Activated CD8-positive, alpha-beta T cell treated with anti-CD3 and anti-CD28 coated beads for 36 hours (primary cell): ENCODE measurements around the gene CARD9. TPM values are rescaled to one million over a fixed set of nuclear protein-coding genes. Genes with fewer than 3 reads are reported as not detected.

Source experiments
- ATAC-seq: fragments of 200-7000 bp; cut with Tn5 transposase; one replicate; pipeline ENCODE4 v1.10.0; 2021; ENCODE audit warnings: mild to moderate bottlenecking, moderate library complexity
- CTCF ChIA-PET: fragments of 350-600 bp; sonication (Branson Sonifier 250); formaldehyde crosslinking; loops from one replicate; lab custom pipeline; 2021; ENCODE audit warnings: antibody characterized with exemption; lab: Charles Lee
- POLR2A ChIA-PET: fragments of 350-600 bp; sonication (Branson Sonifier 250); formaldehyde crosslinking; loops from one replicate; lab custom pipeline; 2021; ENCODE audit warnings: antibody characterized with exemption; lab: Charles Lee
- DNase-seq: peaks from one replicate; pipeline ENCODE4 v3.0.0-alpha.2; 2020
- H3K27ac Mint-ChIP-seq: one replicate; pipeline ENCODE4 v1.8.0; 2021; ENCODE audit warnings: mild to moderate bottlenecking, mixed read lengths
- H3K27me3 Mint-ChIP-seq: one replicate; pipeline ENCODE4 v1.8.0; 2021; ENCODE audit warnings: mixed read lengths
- H3K36me3 Mint-ChIP-seq: one replicate; pipeline ENCODE4 v1.8.0; 2021; ENCODE audit warnings: low read depth, mixed read lengths
- H3K4me1 Mint-ChIP-seq: one replicate; pipeline ENCODE4 v1.8.0; 2021; ENCODE audit warnings: low read depth, mixed read lengths
- H3K4me3 Mint-ChIP-seq: one replicate; pipeline ENCODE4 v1.8.0; 2021; ENCODE audit warnings: mild to moderate bottlenecking, moderate library complexity, mixed read lengths
- H3K9me3 Mint-ChIP-seq: one replicate; pipeline ENCODE4 v1.8.0; 2021; ENCODE audit warnings: mixed read lengths
- CTCF ChIP-seq: fragments of 200-600 bp; IDR thresholded peaks from one replicate; pipeline ENCODE4 v1.8.0; 2022; ENCODE audit warnings: antibody characterized with exemption, mild to moderate bottlenecking
- intact Hi-C: fragments of 100-400 bp; cut with micrococcal nuclease; formaldehyde crosslinking; loops from one replicate; pipeline ENCODE4 v1.10.0; 2022
- total RNA-seq, 2 experiments: library from RNA; stranded (reverse); gene quantifications; one replicate each; pipeline ENCODE4 v1.2.3, GENCODE V29; 2021

CARD9 gene
- total RNA-seq, 2 experiments from 2014 or later, result 6.8 to 7.1 TPM

GRCh38 chr9:136339173-136339957 is 34.1 kb downstream of the CARD9 start:
- Mint-ChIP-seq H3K27me3 (no peaks in the 10 kb centered on the region), H3K4me1 (peaks cover 5% of the 10 kb centered on the region), H3K27ac (no peak overlapping the region), H3K4me3 (no peak overlapping the region), H3K9me3 (no peaks in the 10 kb centered on the region), H3K36me3 (no peaks in the 10 kb centered on the region)
- ATAC-seq, result no peak
- ChIA-PET CTCF (interaction anchor here (1.0 kb wide), 1 partner anchor 12 kb away, joined by 4 read pairs; the partner anchor contains the start of gene GPSM1), POLR2A (interaction anchor here (1.0 kb wide), 1 partner anchor 14 kb away, joined by 3 read pairs; no protein-coding TSS in a partner anchor)
- peak; percentile 41 for TF ChIP-seq CTCF
- intact Hi-C loops, result no loop called here
- peak; percentile 37 for DNase-seq

GRCh38 chr9:136338511-136338910 is 35.0 kb downstream of the CARD9 start:
- Mint-ChIP-seq H3K9me3 (no peaks in the 10 kb centered on the region), H3K4me1 (peaks cover 5% of the 10 kb centered on the region), H3K36me3 (no peaks in the 10 kb centered on the region), H3K27me3 (no peaks in the 10 kb centered on the region), H3K27ac (no peak overlapping the region), H3K4me3 (no peak overlapping the region)
- ChIA-PET CTCF (no interaction called here), POLR2A (interaction anchor here (0.6 kb wide), 1 partner anchor 91 kb away, joined by 3 read pairs; no protein-coding TSS in a partner anchor)
- TF ChIP-seq CTCF, result no peak
- intact Hi-C loops, result no loop called here
- DNase-seq, result no peak
- no peak for ATAC-seq

GRCh38 chr9:136337416-136338395 is 35.8 kb downstream of the CARD9 start:
- peak; percentile 40 for DNase-seq
- CTCF ChIA-PET, result no interaction called here
- Mint-ChIP-seq H3K27me3 (no peaks in the 10 kb centered on the region), H3K9me3 (no peaks in the 10 kb centered on the region), H3K27ac (no peak overlapping the region), H3K4me1 (peaks cover 2% of the 10 kb centered on the region), H3K36me3 (no peaks in the 10 kb centered on the region), H3K4me3 (no peak overlapping the region)
- no peak for TF ChIP-seq CTCF
- no peak for ATAC-seq
- intact Hi-C loops, result no loop called here
- POLR2A ChIA-PET, result interaction anchor here (0.6 kb wide), 1 partner anchor 91 kb away, joined by 3 read pairs; no protein-coding TSS in a partner anchor

- ChIA-PET POLR2A (no interaction called here), CTCF (no interaction called here)
- no peak for TF ChIP-seq CTCF
- H3K9me3 Mint-ChIP-seq, result no peaks in the 10 kb centered on the region
- DNase-seq, result no peak
- ATAC-seq, result no peak
- no peaks in the 10 kb centered on the region for H3K4me1 Mint-ChIP-seq
- H3K36me3 Mint-ChIP-seq, result no peaks in the 10 kb centered on the region
- H3K27me3 Mint-ChIP-seq, result no peaks in the 10 kb centered on the region
- intact Hi-C loops, result no loop called here
- H3K27ac Mint-ChIP-seq, result no peak overlapping the region
- H3K4me3 Mint-ChIP-seq, result no peak overlapping the region
These were observed 36.6 kb downstream of the CARD9 start for GRCh38 chr9:136336881-136337280.
